Body of pancreas (tissue), 4 donors: ENCODE data around the gene GAD1. TPM values are rescaled to one million over a fixed set of nuclear protein-coding genes. Genes with fewer than 3 reads are reported as not detected.

ENCODE experiments used
- ATAC-seq: fragments of 150-250 bp; one replicate; pipeline ENCODE4 v1.9.1; 2016
- DNase-seq, 4 donors: peaks; one replicate each; pipeline ENCODE4 v3.0.0-alpha.2; 2019
- H3K27ac ChIP-seq, 4 donors: fragments of 200-600 bp; sonication (generic); 1 replicate in 3 of 4; 2 replicates in 1 of 4; pipeline versions ENCODE4 v1.5.1 to v1.6.1; 2016 to 2019; ENCODE audit warnings: mild to moderate bottlenecking in 1 of 4, mixed read lengths in 1 of 4, moderate library complexity in 1 of 4
- H3K27me3 ChIP-seq, 2 donors: fragments of 200-600 bp; sonication (generic); one replicate each; pipeline ENCODE4 v1.6.0; 2016; ENCODE audit warnings: mild to moderate bottlenecking in 1 of 2
- H3K36me3 ChIP-seq, 2 donors: fragments of 200-600 bp; sonication (generic); replicated peaks in 1 of 2; 2 replicates each; pipeline ENCODE4 v1.5.1; 2016; ENCODE audit warnings: low read depth in 2 of 2; ENCODE audit not compliant: insufficient read depth in 1 of 2
- H3K4me1 ChIP-seq: fragments of 200-600 bp; sonication (generic); one replicate; pipeline ENCODE4 v1.6.0; 2016
- H3K4me3 ChIP-seq, 2 donors: fragments of 200-600 bp; sonication (generic); 1 replicate in 1 of 2; 2 replicates in 1 of 2; pipeline ENCODE4 v1.5.1; 2016 to 2019
- H3K9me3 ChIP-seq, 3 donors: fragments of 200-600 bp; sonication (generic); 1 replicate in 2 of 3; 2 replicates in 1 of 3; pipeline ENCODE4 v1.5.1; 2016
- CTCF ChIP-seq, 7 experiments: fragments of 450-650 bp in 4 of 7; fragments of 200-600 bp in 3 of 7; sonication (generic) in 3 of 7; IDR thresholded peaks; one replicate each; pipeline ENCODE4 v1.5.1; 2016 to 2019; ENCODE audit warnings: antibody characterized with exemption in 7 of 7
- POLR2A ChIP-seq, 3 donors: fragments of 450-650 bp; IDR thresholded peaks; one replicate each; pipeline ENCODE4 v1.6.1; 2016; ENCODE audit warnings: antibody characterized with exemption in 3 of 3, mild to moderate bottlenecking in 2 of 3
- WGBS, 2 donors: methylation state at CpG; one replicate each; pipeline ENCODE4 v1.1.5; 2017; 5-methylcytosine and 5-hydroxymethylcytosine counted together
- intact Hi-C: fragments of 100-400 bp; cut with DNase I; formaldehyde crosslinking; loops from one replicate; pipeline ENCODE4 v1.15.1; 2023
- total RNA-seq, 2 donors: library from RNA; depleted of rRNA; stranded (reverse); fragments of >200 nt; gene quantifications; one replicate each; pipeline ENCODE4 v1.1.0, GENCODE V29; 2016

Gene GAD1
- total RNA-seq, 2 donors from 2014 or later = not detected

GRCh38 chr2:170813611-170814532 lies 2.8 kb upstream of the GAD1 start:
- no peak overlapping the region for H3K27ac ChIP-seq
- no peaks in the 10 kb centered on the region for H3K36me3 ChIP-seq
- ATAC-seq (no peak), DNase-seq (peak in 2 of 4 donors; percentile 34 to 48)
- H3K4me3 ChIP-seq = no peak overlapping the region
- no peaks in the 10 kb centered on the region for H3K9me3 ChIP-seq
- WGBS, 2 donors = 4 to 5% methylated on average over 37 to 41 of the region's 41 CpGs
- intact Hi-C loops = loop anchor here (10.0 kb wide), 3 partner anchors 409 to 579 kb away; no protein-coding TSS in a partner anchor
- peaks cover 0 to 36% of the 10 kb centered on the region in 2 donors for H3K27me3 ChIP-seq
- peaks cover 38% of the 10 kb centered on the region for H3K4me1 ChIP-seq
- TF ChIP-seq POLR2A (IDR thresholded peaks at IDR 0.05) (no peak), CTCF (IDR thresholded peaks at IDR 0.05) (no peak)

GRCh38 chr2:170814533-170815230 lies 2.0 kb upstream of the GAD1 start:
- no peak overlapping the region for H3K4me3 ChIP-seq

GRCh38 chr2:170815311-170815710 lies 1.4 kb upstream of the GAD1 start:
- H3K27ac ChIP-seq = no peak overlapping the region

More at GRCh38 chr2:170814533-170815230, 2.0 kb upstream of the GAD1 start:
- Histone ChIP-seq H3K27me3 (peaks cover 0 to 44% of the 10 kb centered on the region in 2 donors), H3K27ac (no peak overlapping the region), H3K36me3 (no peaks in the 10 kb centered on the region), H3K4me1 (peaks cover 40% of the 10 kb centered on the region), H3K9me3 (no peaks in the 10 kb centered on the region)
- intact Hi-C loops = loop anchor here (10.0 kb wide), 3 partner anchors 410 to 580 kb away; no protein-coding TSS in a partner anchor
- 12 to 19% methylated on average over 19 to 31 of the region's 31 CpGs for WGBS, 2 donors
- no peak for ATAC-seq
- no peak for TF ChIP-seq CTCF (IDR thresholded peaks at IDR 0.05)
- no peak for TF ChIP-seq POLR2A (IDR thresholded peaks at IDR 0.05)
- DNase-seq = no peak

GRCh38 chr2:170815746-170816503 lies 762 bp upstream of the GAD1 start:
- peaks cover 0 to 54% of the 10 kb centered on the region in 2 donors for H3K27me3 ChIP-seq
- H3K4me3 ChIP-seq = no peak overlapping the region
- no peaks in the 10 kb centered on the region for H3K9me3 ChIP-seq
- intact Hi-C loops = loop anchor here (10.0 kb wide), 3 partner anchors 411 to 581 kb away; no protein-coding TSS in a partner anchor
- no peak overlapping the region for H3K27ac ChIP-seq
- no peaks in the 10 kb centered on the region for H3K36me3 ChIP-seq
- peak; percentile 71 to 97 (median 87) for TF ChIP-seq CTCF (IDR thresholded peaks at IDR 0.05)
- TF ChIP-seq POLR2A (IDR thresholded peaks at IDR 0.05) = no peak
- 1 to 2% methylated on average over 44 to 52 of the region's 52 CpGs for WGBS, 2 donors
- H3K4me1 ChIP-seq = peaks cover 53% of the 10 kb centered on the region
- peak; percentile 71 to 81 (median 75) for DNase-seq
- peak; percentile 65 for ATAC-seq

More at GRCh38 chr2:170815311-170815710, 1.4 kb upstream of the GAD1 start:
- intact Hi-C loops = loop anchor here (10.0 kb wide), 3 partner anchors 411 to 581 kb away; no protein-coding TSS in a partner anchor
- peaks cover 47% of the 10 kb centered on the region for H3K4me1 ChIP-seq
- H3K36me3 ChIP-seq = no peaks in the 10 kb centered on the region
- TF ChIP-seq POLR2A (IDR thresholded peaks at IDR 0.05) = no peak
- no peaks in the 10 kb centered on the region for H3K9me3 ChIP-seq
- ATAC-seq (no peak), DNase-seq (no peak)
- H3K4me3 ChIP-seq = no peak overlapping the region
- H3K27me3 ChIP-seq = peaks cover 0 to 50% of the 10 kb centered on the region in 2 donors
- 4% methylated on average over 15 to 19 of the region's 19 CpGs for WGBS, 2 donors
